ENCODE measurements around the gene USP40. TPM values are rescaled to one million over a fixed set of nuclear protein-coding genes. Genes with fewer than 3 reads are reported as not detected.

USP40 gene
- total and polyA plus RNA-seq, 9 of the 15 experiments (the other 6 are each of a cell fraction or from before 2014, with no cell fraction given) = 5.5 to 15.0 (median 9.3) TPM

DNA sequence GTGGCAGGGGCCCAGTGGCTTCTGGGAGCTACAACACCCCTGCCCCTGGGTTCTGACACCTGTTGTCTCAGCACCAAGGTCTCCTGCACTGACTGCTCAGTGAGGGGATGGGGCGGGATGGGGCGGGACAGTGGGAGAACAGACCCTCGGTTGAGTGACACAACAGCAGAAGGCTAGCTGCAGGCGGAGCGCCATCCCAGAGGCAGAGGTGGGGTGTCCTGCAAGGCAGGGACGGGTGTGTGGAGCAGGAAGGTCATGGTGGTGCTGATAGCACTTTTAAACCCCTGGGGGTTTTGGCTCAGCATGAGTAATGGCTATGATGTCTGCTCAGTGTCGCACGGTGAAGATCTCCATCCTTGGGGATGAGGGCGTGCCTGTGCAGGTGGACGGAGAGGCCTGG lies 107.2 kb downstream of the USP40 start:
- H3K79me2 ChIP-seq (ENCODE audit: control insufficient read depth, insufficient read depth, low read length) = no peaks in the 10 kb centered on the region
- H2AFZ ChIP-seq (ENCODE audit: low read depth, low read length) = no peak overlapping the region
- DNase-seq (ENCODE audit: extremely low read depth in 1 of 4, low spot score in 3 of 4) = no peak
- no peaks in the 10 kb centered on the region for H3K9me3 ChIP-seq (replicated peaks; ENCODE audit: control insufficient read depth, insufficient read depth, low read depth, low read length)
- WGBS (ENCODE audit: insufficient coverage, low coverage, missing lambda C conversion rate) = 80% methylated on average over 2 of the region's 10 CpGs
- H3K27me3 ChIP-seq (ENCODE audit: control insufficient read depth in 2 of 2, insufficient read depth in 2 of 2, low read length in 2 of 2) = no peaks in the 10 kb centered on the region
- no peak for FAIRE-seq
- no peaks in the 10 kb centered on the region for H4K20me1 ChIP-seq (replicated peaks; ENCODE audit: control insufficient read depth, insufficient read depth, low read length)
- no peak overlapping the region for H3K27ac ChIP-seq (ENCODE audit: extremely low read depth, low read depth, low read length)
- H3K4me3 ChIP-seq = no peak overlapping the region
- intact Hi-C loops (cut with micrococcal nuclease) (no loop called here), in situ Hi-C loops (cut with MboI) (no loop called here)
- H3K4me2 ChIP-seq (ENCODE audit: insufficient read depth, low read length) = no peak overlapping the region
- no TSS peak for BruUV-seq (replicated peaks)
- ATAC-seq = no peak
- POLR2A ChIA-PET = no interaction called here
- CTCF ChIA-PET (ENCODE audit: low intra/inter-chr PET ratio) = no interaction called here
- no peaks in the 10 kb centered on the region for H3K9me1 ChIP-seq (ENCODE audit: control insufficient read depth, insufficient read depth, low read length)
- no peak for TF ChIP-seq NRF1 (conservative IDR thresholded peaks at IDR 0.05 in 1 of 2, IDR thresholded peaks at IDR 0.05 in 1 of 2)
- no peak for TF ChIP-seq KDM4B (IDR thresholded peaks at IDR 0.05; ENCODE audit: borderline replicate concordance in 2 of 2, low read depth in 1 of 2)
- no peak for TF ChIP-seq RBM14 (IDR thresholded peaks at IDR 0.05; ENCODE audit: borderline replicate concordance, insufficient read depth, low read depth, low read length)
- TF ChIP-seq ZFP1 (CRISPR knock-in tag; IDR thresholded peaks at IDR 0.05) = no peak
- TF ChIP-seq YY1 (IDR thresholded peaks at IDR 0.05; ENCODE audit: borderline replicate concordance in 1 of 3, control insufficient read depth in 1 of 3, extremely low read depth in 1 of 3, insufficient read depth in 3 of 3, insufficient read length in 1 of 3, insufficient replicate concordance in 2 of 3, low read depth in 1 of 3, low read length in 2 of 3) = no peak
- TF ChIP-seq HSF4 (CRISPR knock-in tag; IDR thresholded peaks at IDR 0.05; ENCODE audit: borderline replicate concordance) = no peak
- no peaks in the 10 kb centered on the region for H3K4me1 ChIP-seq (replicated peaks in 1 of 2; ENCODE audit: control insufficient read depth in 2 of 2, insufficient read depth in 2 of 2, low read length in 2 of 2)
- H3K9ac ChIP-seq (ENCODE audit: insufficient read depth in 1 of 2, low read depth in 2 of 2, low read length in 2 of 2) = no peak overlapping the region
- peaks cover 47% of the 10 kb centered on the region; the same call in 2 of the 3 replicates for H3K36me3 ChIP-seq (ENCODE audit: control insufficient read depth, insufficient read depth, low read length)
